ENCODE data around the gene EIF4G3.
"Not testable (repeated sequence)": the region's sequence is repeated elsewhere in the genome, so short reads cannot be mapped to it uniquely, and the experiment has no call there.

The EIF4G3 gene

GRCh38 chr1:21115098-21115760, 61.5 kb downstream of the EIF4G3 start:
- in situ Hi-C loops (cut with MboI; ENCODE audit: low sequenced_read_pairs) = no loop called here

- in situ Hi-C loops (cut with MboI; ENCODE audit: low sequenced_read_pairs) = no loop called here
These were observed 62.3 kb downstream of the EIF4G3 start for GRCh38 chr1:21114431-21114830.

GRCh38 chr1:21110163-21110562, 66.5 kb downstream of the EIF4G3 start:
- in situ Hi-C loops (cut with MboI; ENCODE audit: low sequenced_read_pairs) = no loop called here

GRCh38 chr1:21106709-21107108, 70.0 kb downstream of the EIF4G3 start:
- in situ Hi-C loops (cut with MboI; ENCODE audit: low sequenced_read_pairs) = no loop called here

GRCh38 chr1:21106238-21106637, 70.5 kb downstream of the EIF4G3 start:
- in situ Hi-C loops (cut with MboI; ENCODE audit: low sequenced_read_pairs) = no loop called here

- in situ Hi-C loops (cut with MboI; ENCODE audit: low sequenced_read_pairs) = no loop called here
These were observed 70.9 kb downstream of the EIF4G3 start for GRCh38 chr1:21105807-21106206.

- in situ Hi-C loops (cut with MboI; ENCODE audit: low sequenced_read_pairs) = no loop called here
These were observed 72.0 kb downstream of the EIF4G3 start for GRCh38 chr1:21104683-21105082.

GRCh38 chr1:21100481-21100921, 76.2 kb downstream of the EIF4G3 start:
- in situ Hi-C loops (cut with MboI; ENCODE audit: low sequenced_read_pairs) = no loop called here

- in situ Hi-C loops (cut with MboI; ENCODE audit: low sequenced_read_pairs) = no loop called here
These were observed 76.9 kb downstream of the EIF4G3 start for GRCh38 chr1:21099869-21100131.

- in situ Hi-C loops (cut with MboI; ENCODE audit: low sequenced_read_pairs) = no loop called here
These were observed 77.4 kb downstream of the EIF4G3 start for GRCh38 chr1:21099034-21099868.

- in situ Hi-C loops (cut with MboI; ENCODE audit: low sequenced_read_pairs) = no loop called here
These were observed 78.3 kb downstream of the EIF4G3 start for GRCh38 chr1:21098186-21098915.

- in situ Hi-C loops (cut with MboI; ENCODE audit: low sequenced_read_pairs) = no loop called here
These were observed 79.0 kb downstream of the EIF4G3 start for GRCh38 chr1:21097729-21098128.

GRCh38 chr1:21095976-21096375, 80.7 kb downstream of the EIF4G3 start:
- in situ Hi-C loops (cut with MboI; ENCODE audit: low sequenced_read_pairs) = no loop called here

GRCh38 chr1:21094282-21094681, 82.4 kb downstream of the EIF4G3 start:
- in situ Hi-C loops (cut with MboI; ENCODE audit: low sequenced_read_pairs) = not testable (repeated sequence)

GRCh38 chr1:21093271-21093958, 83.3 kb downstream of the EIF4G3 start:
- in situ Hi-C loops (cut with MboI; ENCODE audit: low sequenced_read_pairs) = not testable (repeated sequence)

- in situ Hi-C loops (cut with MboI; ENCODE audit: low sequenced_read_pairs) = not testable (repeated sequence)
These were observed 84.2 kb downstream of the EIF4G3 start for GRCh38 chr1:21092545-21092944.

GRCh38 chr1:21091053-21091690, 85.5 kb downstream of the EIF4G3 start:
- in situ Hi-C loops (cut with MboI; ENCODE audit: low sequenced_read_pairs) = not testable (repeated sequence)

GRCh38 chr1:21090463-21090862, 86.2 kb downstream of the EIF4G3 start:
- in situ Hi-C loops (cut with MboI; ENCODE audit: low sequenced_read_pairs) = no loop called here

GRCh38 chr1:21089731-21090130, 87.0 kb downstream of the EIF4G3 start:
- in situ Hi-C loops (cut with MboI; ENCODE audit: low sequenced_read_pairs) = no loop called here

- in situ Hi-C loops (cut with MboI; ENCODE audit: low sequenced_read_pairs) = no loop called here
These were observed 87.4 kb downstream of the EIF4G3 start for GRCh38 chr1:21089299-21089698.

All from HL-60/S4 (cell line).